ENCODE results near the gene C14orf93. TPM values are rescaled to one million over a fixed set of nuclear protein-coding genes. Genes with fewer than 3 reads are reported as not detected.
A peak's percentile ranks its signal among the peaks of the same experiment; 100 is the strongest.

The C14orf93 gene
- total RNA-seq, 1 experiment from 2014 or later = 8.6 TPM

DNA sequence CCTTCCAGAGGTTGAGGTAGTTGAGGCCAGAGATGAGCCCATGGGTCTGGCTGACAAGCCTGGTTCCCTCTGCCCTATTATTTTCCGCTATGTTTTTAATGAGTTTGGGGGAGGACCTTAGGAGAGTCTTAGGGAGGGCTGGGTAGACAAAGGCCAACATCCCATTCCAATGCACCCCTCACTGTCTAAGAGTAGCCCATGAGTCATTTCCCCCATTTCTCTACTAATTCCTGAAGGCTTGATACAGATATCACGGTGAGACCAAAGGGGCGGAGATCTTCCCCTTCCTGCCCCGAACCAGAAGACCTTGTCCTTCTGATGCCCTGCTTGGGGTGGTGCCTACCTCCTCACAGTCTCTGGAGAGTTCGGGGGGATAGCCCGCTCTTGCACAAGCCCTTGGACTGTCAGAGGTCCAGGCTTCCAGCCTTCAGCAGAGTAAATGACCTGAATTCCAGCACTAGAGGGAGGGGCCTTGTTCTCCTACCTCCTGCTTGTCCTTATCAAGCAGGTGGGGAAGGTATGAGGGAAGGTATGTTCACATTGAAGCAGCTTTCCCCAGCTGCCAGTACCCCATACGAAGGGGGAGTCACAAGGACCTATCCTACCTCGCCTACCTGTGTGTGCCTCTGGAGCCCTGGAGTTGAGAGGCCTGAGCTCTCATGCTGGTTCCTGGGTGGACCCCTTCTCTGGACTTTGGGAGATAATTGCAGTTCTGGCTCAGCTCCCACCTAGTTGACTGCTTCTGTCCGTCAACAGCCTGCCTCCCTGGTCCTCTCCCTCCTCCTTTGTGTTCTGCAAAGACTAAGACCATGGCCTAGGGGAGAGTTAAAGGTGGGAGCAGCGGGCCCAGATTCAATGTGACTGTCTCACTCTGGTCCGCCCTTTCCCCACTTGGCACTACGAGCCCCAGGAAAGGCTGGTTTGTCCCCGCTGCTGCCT, 35.7 kb upstream of the C14orf93 start:
- DNase-seq (ENCODE audit: low read depth) = no peak

GRCh38 chr14:23044840-23045239, 34.9 kb upstream of the C14orf93 start:
- DNase-seq (ENCODE audit: low read depth) = no peak

DNA sequence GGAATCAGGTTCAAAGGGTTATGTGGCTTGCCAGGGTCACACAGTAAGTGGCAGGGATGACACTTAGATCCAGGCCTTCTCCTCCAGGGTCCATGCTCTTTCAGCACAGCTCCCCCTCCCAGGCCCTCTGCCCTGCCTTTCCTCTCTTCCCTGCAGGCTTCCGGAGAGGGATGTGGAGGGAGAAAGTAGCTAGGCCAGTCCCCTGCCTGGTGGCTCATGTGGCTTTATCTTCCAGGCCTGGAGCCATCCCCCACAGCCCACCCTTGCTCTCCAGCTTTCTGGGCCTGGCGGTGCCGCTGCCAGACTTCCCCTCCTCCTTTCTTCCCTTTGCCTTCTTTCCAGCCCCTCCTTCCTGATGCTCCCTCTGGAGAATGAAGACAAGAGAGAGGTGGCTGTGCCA, 33.8 kb upstream of the C14orf93 start:
- DNase-seq (ENCODE audit: low read depth) = no peak

DNA sequence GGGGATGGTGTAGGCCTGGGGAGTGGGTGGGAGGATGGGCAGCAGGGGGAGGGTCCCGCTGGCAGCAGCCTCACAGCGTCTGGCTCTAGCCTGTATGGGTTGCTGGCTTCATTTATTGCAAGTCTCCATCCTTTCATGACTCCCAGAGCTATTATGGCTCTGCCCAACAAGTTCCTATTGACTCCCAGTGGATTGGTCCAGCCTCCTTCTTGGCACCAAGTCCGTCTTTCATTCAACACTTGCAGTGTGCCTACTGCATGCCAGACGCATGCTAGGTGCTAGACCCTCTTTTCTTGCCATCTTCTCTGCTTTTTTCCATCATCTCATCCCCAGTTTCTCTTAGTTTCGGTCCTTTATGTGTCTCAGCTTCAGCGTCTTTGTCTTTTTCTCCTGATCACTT, 33.2 kb upstream of the C14orf93 start:
- DNase-seq (ENCODE audit: low read depth) = no peak

GRCh38 chr14:23042162-23042965, 32.4 kb upstream of the C14orf93 start, which contains the start of gene PSMB11:
Gene PSMB11, plus strand, starts transcription at chr14:23042212. Its CDS starts 14 bp downstream, at chr14:23042226.
- DNase-seq (ENCODE audit: low read depth) = no peak

- peak; percentile 52 for DNase-seq (ENCODE audit: low read depth)
Observed at GRCh38 chr14:23041729-23042128, 31.8 kb upstream of the C14orf93 start.

- no peak for DNase-seq (ENCODE audit: low read depth)
Observed at GRCh38 chr14:23040100-23040499, 30.2 kb upstream of the C14orf93 start.

GRCh38 chr14:23035303-23036144, 25.6 kb upstream of the C14orf93 start:
- DNase-seq (ENCODE audit: low read depth) = no peak

- DNase-seq (ENCODE audit: low read depth) = peak; percentile 94
Observed at GRCh38 chr14:23034498-23035302, 24.8 kb upstream of the C14orf93 start, which contains the start of gene PSMB5. Gene PSMB5, minus strand, starts transcription at chr14:23034900. Its CDS starts 19 bp downstream, at chr14:23034881.

DNA sequence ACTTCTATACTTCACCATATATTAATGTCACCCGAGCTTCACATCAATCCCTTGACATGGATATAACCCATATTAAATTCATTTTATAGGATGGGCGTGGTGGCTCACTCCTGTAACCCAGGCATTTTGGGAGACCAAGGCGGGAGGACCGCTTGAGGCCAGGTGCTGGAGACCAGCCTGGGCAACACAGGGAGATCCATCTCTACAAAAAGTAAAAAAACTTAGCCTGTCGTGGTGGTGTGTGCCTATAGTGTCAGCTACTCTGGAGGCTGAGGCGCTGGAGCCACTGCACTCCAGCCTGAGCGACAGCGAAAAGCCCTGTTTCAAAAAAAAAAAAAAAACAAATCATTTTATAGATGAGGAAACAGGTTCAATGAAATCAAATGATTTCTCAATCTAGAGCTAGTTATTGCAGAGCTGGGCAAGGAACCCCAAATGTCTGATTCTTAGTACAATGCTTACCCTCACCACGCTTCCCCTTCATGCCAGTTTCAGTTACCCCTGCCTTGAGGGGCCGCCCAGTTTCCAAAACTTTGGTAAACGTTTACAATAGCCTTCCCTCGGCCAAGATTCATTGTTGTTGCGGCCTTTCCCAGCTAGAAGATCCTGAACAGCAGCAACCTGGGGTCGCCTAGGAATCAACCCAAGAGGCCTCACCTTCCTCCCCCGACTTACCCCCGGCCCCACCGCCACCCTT, 24.0 kb upstream of the C14orf93 start:
- DNase-seq (ENCODE audit: low read depth) = no peak

GRCh38 chr14:23033251-23033727, 23.3 kb upstream of the C14orf93 start:
- DNase-seq (ENCODE audit: low read depth) = no peak

- DNase-seq (ENCODE audit: low read depth) = no peak
Observed at GRCh38 chr14:23030936-23031335, 21.0 kb upstream of the C14orf93 start.

DNA sequence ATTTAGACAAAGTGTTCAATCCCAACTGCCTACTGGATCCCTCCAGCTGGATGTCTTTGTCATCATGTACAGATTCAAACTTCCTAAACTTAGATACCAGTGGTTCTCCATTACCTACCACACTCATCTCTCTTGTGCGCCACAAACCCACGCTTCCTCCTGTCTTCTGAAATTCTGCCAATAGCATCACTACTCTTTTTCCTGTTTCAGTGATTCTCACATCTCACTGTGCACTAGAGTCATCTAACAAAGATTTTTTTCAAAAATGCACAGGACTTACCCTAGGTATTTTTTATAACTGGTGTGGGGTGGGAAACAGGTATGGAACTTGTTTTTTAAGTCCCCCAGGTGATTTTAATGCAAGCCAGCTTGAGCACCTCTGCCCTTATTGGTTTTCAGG, 18.9 kb upstream of the C14orf93 start:
- DNase-seq (ENCODE audit: low read depth) = no peak

- DNase-seq (ENCODE audit: low read depth) = no peak
Observed at GRCh38 chr14:23025151-23025814, 15.3 kb upstream of the C14orf93 start.

- DNase-seq (ENCODE audit: low read depth) = no peak
Observed at GRCh38 chr14:23024612-23025075, 14.7 kb upstream of the C14orf93 start.

DNA sequence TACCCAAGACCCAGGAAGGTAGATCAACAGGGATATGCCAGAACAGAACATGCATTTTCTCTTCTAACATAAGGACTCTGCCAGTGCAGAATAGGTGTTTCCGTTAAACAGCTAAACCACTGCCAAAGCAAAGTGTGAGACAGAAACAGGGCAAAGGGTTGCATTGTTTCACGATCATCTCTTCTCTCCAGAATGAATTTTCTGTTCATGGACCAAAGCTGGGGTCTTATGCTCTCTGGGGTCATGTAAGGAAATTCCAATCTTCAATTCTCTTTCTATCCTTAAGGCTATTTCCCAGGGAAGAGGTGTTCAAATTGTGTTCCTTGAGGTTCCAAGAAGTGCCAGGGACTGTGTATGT, 13.8 kb upstream of the C14orf93 start:
- no peak for DNase-seq (ENCODE audit: low read depth)

DNA sequence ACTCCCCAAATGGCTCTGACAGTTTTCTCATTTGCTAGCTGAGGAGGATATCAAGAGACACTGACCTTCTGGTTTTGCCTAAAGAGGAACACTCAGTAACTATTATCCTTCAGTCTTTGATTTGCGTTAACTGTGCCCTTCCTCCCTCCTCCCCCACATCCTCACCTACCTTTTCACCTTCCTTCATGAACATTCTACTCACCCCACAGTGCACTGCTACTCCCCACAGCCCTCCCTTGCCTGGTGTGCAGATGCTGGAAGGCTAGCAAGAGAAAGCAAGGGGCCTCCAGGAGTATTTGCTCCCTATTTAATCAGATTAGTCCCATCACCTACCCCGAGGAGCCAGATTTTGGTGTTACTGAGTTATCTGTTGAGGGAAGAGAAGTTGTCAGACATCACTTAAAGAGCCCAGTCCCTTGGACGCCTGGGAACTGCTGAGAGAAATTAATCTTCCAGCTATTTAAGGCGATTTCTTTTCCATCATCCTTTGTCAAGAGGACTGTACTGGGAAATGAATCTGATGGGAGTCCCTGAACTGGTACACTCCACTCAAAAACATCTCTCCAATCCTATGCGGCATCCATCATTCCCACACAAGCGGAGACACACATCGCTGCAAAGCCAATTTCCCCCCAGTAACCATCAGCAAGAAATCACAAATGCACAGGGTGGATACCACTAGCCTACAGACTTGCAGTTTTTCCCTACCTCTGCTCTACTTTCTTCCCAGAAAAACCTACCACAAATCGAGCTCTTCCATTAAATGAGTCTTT, 13.3 kb upstream of the C14orf93 start:
- DNase-seq (ENCODE audit: low read depth) = no peak

GRCh38 chr14:23021889-23022442, 12.0 kb upstream of the C14orf93 start:
- DNase-seq (ENCODE audit: low read depth) = no peak

All from LHCN-M2 (cell line).